ENCODE data around the gene IL22. TPM values are rescaled to one million over a fixed set of nuclear protein-coding genes. Genes with fewer than 3 reads are reported as not detected.

IL22 gene
- total and polyA plus RNA-seq, 4 donors, result not detected

DNA sequence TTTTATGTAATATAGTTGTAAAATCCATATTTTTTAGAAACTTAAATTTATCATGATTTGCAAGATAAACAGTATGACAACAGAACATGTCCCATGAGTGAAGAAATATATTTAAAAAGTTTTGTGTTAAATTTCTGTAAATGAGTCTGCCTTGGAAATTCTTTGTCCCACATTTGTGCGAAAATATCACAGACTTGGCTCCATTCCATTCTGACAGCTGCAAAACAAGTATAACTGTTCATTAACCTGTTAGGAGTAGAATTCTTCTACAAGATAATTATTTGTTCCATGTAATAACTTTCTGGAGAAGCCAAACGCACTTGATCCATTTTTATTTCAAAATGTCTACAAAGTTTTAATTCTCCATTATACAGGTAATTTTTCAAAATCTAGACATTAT, 40.8 kb upstream of the IL22 start:
- Histone ChIP-seq H3K27ac (ENCODE audit: low read depth in 1 of 2, low read length in 2 of 2) (no peak overlapping the region), H3K27me3 (ENCODE audit: control insufficient read depth in 4 of 4, insufficient read depth in 4 of 4, low read length in 3 of 4) (no peaks in the 10 kb centered on the region), H3K9ac (ENCODE audit: low read depth in 1 of 2, low read length in 2 of 2) (no peak overlapping the region), H3K36me3 (ENCODE audit: control insufficient read depth in 4 of 4, insufficient read depth in 3 of 4, low read depth in 1 of 4, low read length in 3 of 4) (no peaks in the 10 kb centered on the region), H3K4me1 (ENCODE audit: control insufficient read depth in 4 of 4, insufficient read depth in 4 of 4, low read length in 3 of 4) (peaks cover 0 to 16% (median 12%) of the 10 kb centered on the region in 4 donors), H3K4me3 (ENCODE audit: low read depth in 1 of 3, low read length in 3 of 3) (no peak overlapping the region), H3K9me3 (ENCODE audit: control insufficient read depth in 4 of 4, low read length in 3 of 4) (no peaks in the 10 kb centered on the region)
- WGBS, result 35% methylated on average over 2 of the region's 2 CpGs
- DNase-seq (ENCODE audit: low spot score), result no peak
- TF ChIP-seq TAF1 (conservative IDR thresholded peaks at IDR 0.05) (no peak), NR2F2 (IDR thresholded peaks at IDR 0.05) (no peak), YY1 (IDR thresholded peaks at IDR 0.05) (no peak), JUND (IDR thresholded peaks at IDR 0.05) (no peak), HNF4G (IDR thresholded peaks at IDR 0.05) (no peak), EGR1 (IDR thresholded peaks at IDR 0.05; ENCODE audit: low read depth in 2 of 2) (no peak), SP1 (IDR thresholded peaks at IDR 0.05) (no peak), HNF4A (conservative IDR thresholded peaks at IDR 0.05) (no peak), FOXA1 (IDR thresholded peaks at IDR 0.05) (no peak), RXRA (IDR thresholded peaks at IDR 0.05) (no peak), GABPA (IDR thresholded peaks at IDR 0.05 in 1 of 2, conservative IDR thresholded peaks at IDR 0.05 in 1 of 2) (no peak)
- TF ChIP-seq, protein P1, sequence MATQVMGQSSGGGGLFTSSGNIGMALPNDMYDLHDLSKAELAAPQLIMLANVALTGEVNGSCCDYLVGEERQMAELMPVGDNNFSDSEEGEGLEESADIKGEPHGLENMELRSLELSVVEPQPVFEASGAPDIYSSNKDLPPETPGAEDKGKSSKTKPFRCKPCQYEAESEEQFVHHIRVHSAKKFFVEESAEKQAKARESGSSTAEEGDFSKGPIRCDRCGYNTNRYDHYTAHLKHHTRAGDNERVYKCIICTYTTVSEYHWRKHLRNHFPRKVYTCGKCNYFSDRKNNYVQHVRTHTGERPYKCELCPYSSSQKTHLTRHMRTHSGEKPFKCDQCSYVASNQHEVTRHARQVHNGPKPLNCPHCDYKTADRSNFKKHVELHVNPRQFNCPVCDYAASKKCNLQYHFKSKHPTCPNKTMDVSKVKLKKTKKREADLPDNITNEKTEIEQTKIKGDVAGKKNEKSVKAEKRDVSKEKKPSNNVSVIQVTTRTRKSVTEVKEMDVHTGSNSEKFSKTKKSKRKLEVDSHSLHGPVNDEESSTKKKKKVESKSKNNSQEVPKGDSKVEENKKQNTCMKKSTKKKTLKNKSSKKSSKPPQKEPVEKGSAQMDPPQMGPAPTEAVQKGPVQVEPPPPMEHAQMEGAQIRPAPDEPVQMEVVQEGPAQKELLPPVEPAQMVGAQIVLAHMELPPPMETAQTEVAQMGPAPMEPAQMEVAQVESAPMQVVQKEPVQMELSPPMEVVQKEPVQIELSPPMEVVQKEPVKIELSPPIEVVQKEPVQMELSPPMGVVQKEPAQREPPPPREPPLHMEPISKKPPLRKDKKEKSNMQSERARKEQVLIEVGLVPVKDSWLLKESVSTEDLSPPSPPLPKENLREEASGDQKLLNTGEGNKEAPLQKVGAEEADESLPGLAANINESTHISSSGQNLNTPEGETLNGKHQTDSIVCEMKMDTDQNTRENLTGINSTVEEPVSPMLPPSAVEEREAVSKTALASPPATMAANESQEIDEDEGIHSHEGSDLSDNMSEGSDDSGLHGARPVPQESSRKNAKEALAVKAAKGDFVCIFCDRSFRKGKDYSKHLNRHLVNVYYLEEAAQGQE (IDR thresholded peaks at IDR 0.05), result no peak
- TF ChIP-seq, protein P2, sequence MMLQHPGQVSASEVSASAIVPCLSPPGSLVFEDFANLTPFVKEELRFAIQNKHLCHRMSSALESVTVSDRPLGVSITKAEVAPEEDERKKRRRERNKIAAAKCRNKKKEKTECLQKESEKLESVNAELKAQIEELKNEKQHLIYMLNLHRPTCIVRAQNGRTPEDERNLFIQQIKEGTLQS (IDR thresholded peaks at IDR 0.05), result no peak
- TF ChIP-seq, protein P3, sequence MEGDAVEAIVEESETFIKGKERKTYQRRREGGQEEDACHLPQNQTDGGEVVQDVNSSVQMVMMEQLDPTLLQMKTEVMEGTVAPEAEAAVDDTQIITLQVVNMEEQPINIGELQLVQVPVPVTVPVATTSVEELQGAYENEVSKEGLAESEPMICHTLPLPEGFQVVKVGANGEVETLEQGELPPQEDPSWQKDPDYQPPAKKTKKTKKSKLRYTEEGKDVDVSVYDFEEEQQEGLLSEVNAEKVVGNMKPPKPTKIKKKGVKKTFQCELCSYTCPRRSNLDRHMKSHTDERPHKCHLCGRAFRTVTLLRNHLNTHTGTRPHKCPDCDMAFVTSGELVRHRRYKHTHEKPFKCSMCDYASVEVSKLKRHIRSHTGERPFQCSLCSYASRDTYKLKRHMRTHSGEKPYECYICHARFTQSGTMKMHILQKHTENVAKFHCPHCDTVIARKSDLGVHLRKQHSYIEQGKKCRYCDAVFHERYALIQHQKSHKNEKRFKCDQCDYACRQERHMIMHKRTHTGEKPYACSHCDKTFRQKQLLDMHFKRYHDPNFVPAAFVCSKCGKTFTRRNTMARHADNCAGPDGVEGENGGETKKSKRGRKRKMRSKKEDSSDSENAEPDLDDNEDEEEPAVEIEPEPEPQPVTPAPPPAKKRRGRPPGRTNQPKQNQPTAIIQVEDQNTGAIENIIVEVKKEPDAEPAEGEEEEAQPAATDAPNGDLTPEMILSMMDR (IDR thresholded peaks at IDR 0.05; ENCODE audit: low read depth, low read length, missing input control), result no peak
- TF ChIP-seq, protein P4, sequence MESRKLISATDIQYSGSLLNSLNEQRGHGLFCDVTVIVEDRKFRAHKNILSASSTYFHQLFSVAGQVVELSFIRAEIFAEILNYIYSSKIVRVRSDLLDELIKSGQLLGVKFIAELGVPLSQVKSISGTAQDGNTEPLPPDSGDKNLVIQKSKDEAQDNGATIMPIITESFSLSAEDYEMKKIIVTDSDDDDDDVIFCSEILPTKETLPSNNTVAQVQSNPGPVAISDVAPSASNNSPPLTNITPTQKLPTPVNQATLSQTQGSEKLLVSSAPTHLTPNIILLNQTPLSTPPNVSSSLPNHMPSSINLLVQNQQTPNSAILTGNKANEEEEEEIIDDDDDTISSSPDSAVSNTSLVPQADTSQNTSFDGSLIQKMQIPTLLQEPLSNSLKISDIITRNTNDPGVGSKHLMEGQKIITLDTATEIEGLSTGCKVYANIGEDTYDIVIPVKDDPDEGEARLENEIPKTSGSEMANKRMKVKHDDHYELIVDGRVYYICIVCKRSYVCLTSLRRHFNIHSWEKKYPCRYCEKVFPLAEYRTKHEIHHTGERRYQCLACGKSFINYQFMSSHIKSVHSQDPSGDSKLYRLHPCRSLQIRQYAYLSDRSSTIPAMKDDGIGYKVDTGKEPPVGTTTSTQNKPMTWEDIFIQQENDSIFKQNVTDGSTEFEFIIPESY (IDR thresholded peaks at IDR 0.05), result no peak
- TF ChIP-seq, protein P5, sequence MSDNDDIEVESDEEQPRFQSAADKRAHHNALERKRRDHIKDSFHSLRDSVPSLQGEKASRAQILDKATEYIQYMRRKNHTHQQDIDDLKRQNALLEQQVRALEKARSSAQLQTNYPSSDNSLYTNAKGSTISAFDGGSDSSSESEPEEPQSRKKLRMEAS (IDR thresholded peaks at IDR 0.05), result no peak

DNA sequence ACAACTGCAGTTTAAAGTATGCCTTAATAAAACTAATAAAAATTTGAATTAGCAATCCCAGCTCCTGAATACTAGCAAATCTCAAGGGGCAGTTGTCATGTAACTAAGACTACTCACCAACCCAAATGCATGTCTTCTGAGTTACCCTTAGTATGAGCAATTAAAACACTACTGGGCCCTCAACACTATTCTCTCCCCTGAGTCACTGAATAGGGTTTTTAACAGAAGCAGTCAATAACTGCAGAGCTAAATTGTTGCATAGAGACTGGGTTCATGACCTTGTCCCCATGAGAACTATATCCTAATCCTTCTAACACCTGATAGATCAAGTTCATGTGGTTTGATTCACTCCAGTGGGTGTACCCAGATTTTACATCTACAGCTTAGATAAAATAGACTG, 39.9 kb upstream of the IL22 start:
- no peaks in the 10 kb centered on the region for H3K27me3 ChIP-seq (ENCODE audit: control insufficient read depth in 4 of 4, insufficient read depth in 4 of 4, low read length in 3 of 4)
- no peak overlapping the region for H3K4me3 ChIP-seq (ENCODE audit: low read depth in 1 of 3, low read length in 3 of 3)
- no peaks in the 10 kb centered on the region for H3K36me3 ChIP-seq (ENCODE audit: control insufficient read depth in 4 of 4, insufficient read depth in 3 of 4, low read depth in 1 of 4, low read length in 3 of 4)
- H3K9ac ChIP-seq (ENCODE audit: low read depth in 1 of 2, low read length in 2 of 2), result no peak overlapping the region
- DNase-seq (ENCODE audit: low spot score), result no peak
- no peaks in the 10 kb centered on the region for H3K9me3 ChIP-seq (ENCODE audit: control insufficient read depth in 4 of 4, low read length in 3 of 4)
- no peak overlapping the region for H3K27ac ChIP-seq (ENCODE audit: low read depth in 1 of 2, low read length in 2 of 2)
- H3K4me1 ChIP-seq (ENCODE audit: control insufficient read depth in 4 of 4, insufficient read depth in 4 of 4, low read length in 3 of 4), result peaks cover 0 to 16% (median 12%) of the 10 kb centered on the region in 4 donors
- TF ChIP-seq FOXA2 (IDR thresholded peaks at IDR 0.05), result no peak
- no peak for TF ChIP-seq TAF1 (conservative IDR thresholded peaks at IDR 0.05)
- TF ChIP-seq RXRA (IDR thresholded peaks at IDR 0.05), result no peak
- no peak for TF ChIP-seq EGR1 (IDR thresholded peaks at IDR 0.05; ENCODE audit: low read depth in 2 of 2)
- TF ChIP-seq, protein P2 (IDR thresholded peaks at IDR 0.05), result no peak
- no peak for TF ChIP-seq SP1 (IDR thresholded peaks at IDR 0.05)
- TF ChIP-seq NR2F2 (IDR thresholded peaks at IDR 0.05), result no peak
- TF ChIP-seq, protein P3 (IDR thresholded peaks at IDR 0.05; ENCODE audit: low read depth, low read length, missing input control), result no peak
- TF ChIP-seq YY1 (IDR thresholded peaks at IDR 0.05), result no peak
- TF ChIP-seq JUND (IDR thresholded peaks at IDR 0.05), result no peak
- TF ChIP-seq GABPA (IDR thresholded peaks at IDR 0.05 in 1 of 2, conservative IDR thresholded peaks at IDR 0.05 in 1 of 2), result no peak
- TF ChIP-seq RAD21 (IDR thresholded peaks at IDR 0.05), result no peak
- TF ChIP-seq, protein P5 (IDR thresholded peaks at IDR 0.05), result no peak
- TF ChIP-seq, protein P4 (IDR thresholded peaks at IDR 0.05), result no peak
- TF ChIP-seq HNF4G (IDR thresholded peaks at IDR 0.05), result no peak
- TF ChIP-seq FOXA1 (IDR thresholded peaks at IDR 0.05), result no peak
- no peak for TF ChIP-seq HNF4A (conservative IDR thresholded peaks at IDR 0.05)
